BE2C (cell line): ENCODE results near the gene CORO6.

Experiments used
- DNase-seq: peaks from one replicate; pipeline ENCODE4 v3.0.0-alpha.2; 2020
- H3K27me3 ChIP-seq: fragments of 250-450 bp; sonication (Bioruptor Pico); 2 replicates; pipeline ENCODE4 v1.5.1; 2020; ENCODE audit warnings: mild to moderate bottlenecking
- H3K36me3 ChIP-seq: fragments of 250-450 bp; sonication (Bioruptor Pico); 2 replicates; pipeline ENCODE4 v1.5.1; 2020; ENCODE audit warnings: mild to moderate bottlenecking
- H3K4me1 ChIP-seq: fragments of 250-450 bp; sonication (Bioruptor Pico); 2 replicates; pipeline ENCODE4 v1.5.1; 2020
- H3K4me3 ChIP-seq: 2 replicates; pipeline ENCODE4 v1.5.1; 2011; ENCODE audit warnings: low read depth, low read length
- H3K9me3 ChIP-seq: fragments of 250-450 bp; sonication (Bioruptor Pico); 2 replicates; pipeline ENCODE4 v1.5.1; 2020
- TF ChIP-seq, protein P1 (sequence below): IDR thresholded peaks from 2 replicates; pipeline ENCODE4 v1.5.1; 2012; ENCODE audit warnings: mild to moderate bottlenecking, low read depth, low read length

The CORO6 gene

GRCh38 chr17:29595943-29596774 is 26.6 kb downstream of the CORO6 start:
- no peaks in the 10 kb centered on the region for H3K36me3 ChIP-seq
- H3K4me3 ChIP-seq: no peak overlapping the region; the same call in 1 of the 2 replicates
- TF ChIP-seq, protein P1, sequence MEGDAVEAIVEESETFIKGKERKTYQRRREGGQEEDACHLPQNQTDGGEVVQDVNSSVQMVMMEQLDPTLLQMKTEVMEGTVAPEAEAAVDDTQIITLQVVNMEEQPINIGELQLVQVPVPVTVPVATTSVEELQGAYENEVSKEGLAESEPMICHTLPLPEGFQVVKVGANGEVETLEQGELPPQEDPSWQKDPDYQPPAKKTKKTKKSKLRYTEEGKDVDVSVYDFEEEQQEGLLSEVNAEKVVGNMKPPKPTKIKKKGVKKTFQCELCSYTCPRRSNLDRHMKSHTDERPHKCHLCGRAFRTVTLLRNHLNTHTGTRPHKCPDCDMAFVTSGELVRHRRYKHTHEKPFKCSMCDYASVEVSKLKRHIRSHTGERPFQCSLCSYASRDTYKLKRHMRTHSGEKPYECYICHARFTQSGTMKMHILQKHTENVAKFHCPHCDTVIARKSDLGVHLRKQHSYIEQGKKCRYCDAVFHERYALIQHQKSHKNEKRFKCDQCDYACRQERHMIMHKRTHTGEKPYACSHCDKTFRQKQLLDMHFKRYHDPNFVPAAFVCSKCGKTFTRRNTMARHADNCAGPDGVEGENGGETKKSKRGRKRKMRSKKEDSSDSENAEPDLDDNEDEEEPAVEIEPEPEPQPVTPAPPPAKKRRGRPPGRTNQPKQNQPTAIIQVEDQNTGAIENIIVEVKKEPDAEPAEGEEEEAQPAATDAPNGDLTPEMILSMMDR: no peak
- peaks cover 17% of the 10 kb centered on the region for H3K4me1 ChIP-seq
- no peak for DNase-seq
- no peaks in the 10 kb centered on the region for H3K27me3 ChIP-seq
- no peaks in the 10 kb centered on the region for H3K9me3 ChIP-seq

- no peaks in the 10 kb centered on the region for H3K9me3 ChIP-seq
- peaks cover 17% of the 10 kb centered on the region for H3K4me1 ChIP-seq
- TF ChIP-seq, protein P1: no peak
- H3K4me3 ChIP-seq: peak overlapping the region; percentile 71
- H3K27me3 ChIP-seq: no peaks in the 10 kb centered on the region
- no peak for DNase-seq
- H3K36me3 ChIP-seq: no peaks in the 10 kb centered on the region
Observed at GRCh38 chr17:29595107-29595942, 27.4 kb downstream of the CORO6 start.

GRCh38 chr17:29594519-29595090 is 28.1 kb downstream of the CORO6 start:
- no peak for DNase-seq
- Histone ChIP-seq H3K36me3 (no peaks in the 10 kb centered on the region), H3K9me3 (no peaks in the 10 kb centered on the region), H3K27me3 (no peaks in the 10 kb centered on the region), H3K4me1 (peaks cover 21% of the 10 kb centered on the region), H3K4me3 (peak overlapping the region; percentile 71)
- TF ChIP-seq, protein P1: no peak

GRCh38 chr17:29593591-29594518 is 28.9 kb downstream of the CORO6 start:
- Histone ChIP-seq H3K36me3 (no peaks in the 10 kb centered on the region), H3K4me1 (peaks cover 21% of the 10 kb centered on the region), H3K27me3 (no peaks in the 10 kb centered on the region), H3K9me3 (no peaks in the 10 kb centered on the region), H3K4me3 (peak overlapping the region; percentile 71)
- DNase-seq: peak; percentile 39
- TF ChIP-seq, protein P1: peak; percentile 18; the same call in 1 of the 2 replicates

- H3K4me3 ChIP-seq: peak within 1 kb of the TSS; percentile 71
- H3K27me3 ChIP-seq: no peaks in the 10 kb centered on the region
- peak; percentile 56 for DNase-seq
- no peaks in the 10 kb centered on the region for H3K36me3 ChIP-seq
- TF ChIP-seq, protein P1: no peak
- H3K9me3 ChIP-seq: no peaks in the 10 kb centered on the region
- peaks cover 21% of the 10 kb centered on the region for H3K4me1 ChIP-seq
Observed at GRCh38 chr17:29592850-29593551, 29.7 kb downstream of the CORO6 start, which contains the start of gene ANKRD13B. TSS of gene ANKRD13B (plus strand) at chr17:29593132. CDS start at chr17:29593622, 490 bp downstream.
